GM23248 (cell line): ENCODE data around the gene CHEK1. TPM values are rescaled to one million over a fixed set of nuclear protein-coding genes. Genes with fewer than 3 reads are reported as not detected.
A peak's percentile ranks its signal among the peaks of the same experiment; 100 is the strongest.

Experiments
- DNase-seq: peaks from one replicate; pipeline ENCODE4 v3.0.0-alpha.2; 2015
- H2AFZ ChIP-seq: fragments of 200-600 bp; sonication (generic); 2 replicates; pipeline ENCODE4 v1.6.1; 2016; ENCODE audit warnings: antibody characterized with exemption
- H3F3A ChIP-seq: fragments of 200-600 bp; sonication (generic); 2 replicates; pipeline ENCODE4 v1.6.1; 2016; ENCODE audit warnings: mild to moderate bottlenecking, antibody characterized with exemption, mixed run types; ENCODE audit not compliant: insufficient read depth
- H3K27ac ChIP-seq: fragments of 200-600 bp; sonication (generic); 2 replicates; pipeline ENCODE4 v1.5.1; 2016; ENCODE audit warnings: mild to moderate bottlenecking
- H3K27me3 ChIP-seq: fragments of 200-600 bp; sonication (generic); replicated peaks from 2 replicates; pipeline ENCODE4 v1.6.1; 2016; ENCODE audit warnings: mild to moderate bottlenecking; ENCODE audit not compliant: insufficient read depth
- H3K36me3 ChIP-seq: fragments of 200-600 bp; sonication (generic); 2 replicates; pipeline ENCODE4 v1.6.1; 2016; ENCODE audit warnings: low read depth, mild to moderate bottlenecking
- H3K4me1 ChIP-seq: fragments of 200-600 bp; sonication (generic); 2 replicates; pipeline ENCODE4 v1.6.1; 2016; ENCODE audit warnings: mild to moderate bottlenecking; ENCODE audit not compliant: insufficient read depth
- H3K4me2 ChIP-seq: fragments of 200-600 bp; sonication (generic); one replicate; pipeline ENCODE4 v1.6.1; 2016; ENCODE audit warnings: mild to moderate bottlenecking; ENCODE audit not compliant: unreplicated experiment
- H3K4me3 ChIP-seq: fragments of 200-600 bp; sonication (generic); 2 replicates; pipeline ENCODE4 v1.5.1; 2016; ENCODE audit warnings: mild to moderate bottlenecking
- H3K79me2 ChIP-seq: fragments of 200-600 bp; sonication (generic); 2 replicates; pipeline ENCODE4 v1.6.1; 2016; ENCODE audit warnings: mild to moderate bottlenecking; ENCODE audit not compliant: insufficient read depth
- H3K9ac ChIP-seq: fragments of 200-600 bp; sonication (generic); 2 replicates; pipeline ENCODE4 v1.6.1; 2016; ENCODE audit warnings: mild to moderate bottlenecking
- H3K9me2 ChIP-seq: fragments of 200-600 bp; sonication (generic); 2 replicates; pipeline ENCODE4 v1.6.1; 2016; ENCODE audit warnings: mixed run types, mild to moderate bottlenecking, moderate library complexity; ENCODE audit not compliant: insufficient read depth
- H3K9me3 ChIP-seq: fragments of 200-600 bp; sonication (generic); one replicate; pipeline ENCODE4 v1.6.1; 2017; ENCODE audit warnings: low read depth
- H4K20me1 ChIP-seq: fragments of 200-600 bp; sonication (generic); 2 replicates; pipeline ENCODE4 v1.6.0; 2016; ENCODE audit not compliant: insufficient read depth
- EZH2 ChIP-seq: fragments of 200-600 bp; sonication (generic); IDR thresholded peaks from 2 replicates; pipeline ENCODE4 v1.6.1; 2018; ENCODE audit warnings: antibody characterized with exemption, mild to moderate bottlenecking; ENCODE audit not compliant: insufficient read depth, poor library complexity, severe bottlenecking
- EZH2phosphoT487 ChIP-seq: fragments of 200-600 bp; sonication (generic); IDR thresholded peaks from 2 replicates; pipeline ENCODE4 v1.6.1; 2018; ENCODE audit warnings: antibody characterized with exemption, moderate library complexity, mild to moderate bottlenecking, low read depth; ENCODE audit not compliant: insufficient read depth
- WGBS, 2 experiments: methylation state at CpG; one replicate each; pipeline ENCODE4 v1.1.6; 2015 to 2017; ENCODE audit warnings: low lambda C conversion rate in 2 of 2, low coverage in 1 of 2; ENCODE audit errors: missing lambda C conversion rate in 2 of 2; 5-methylcytosine and 5-hydroxymethylcytosine counted together
- in situ Hi-C: fragments of 300-500 bp; cut with MboI; formaldehyde crosslinking; loops from 2 replicates; pipeline ENCODE4 v1.15.0; 2020
- polyA plus RNA-seq: library from polyadenylated mRNA; unstranded; fragments of >200 nt; fragmentation: Nextera tagmentation; extraction: Ambion mirVana; gene quantifications from 2 replicates; pipeline ENCODE4 v1.2.1, GENCODE V29; 2016
- total RNA-seq: library from RNA; depleted of rRNA; stranded (reverse); fragments of >200 nt; shearing (Covaris generic); gene quantifications from 2 replicates; pipeline ENCODE4 v1.2.3, GENCODE V29; 2014

Gene CHEK1
- total and polyA plus RNA-seq, 2 experiments from 2014 or later: 15.1 to 16.8 TPM

- no peaks in the 10 kb centered on the region for H3K9me3 ChIP-seq
- H3K27me3 ChIP-seq: no peaks in the 10 kb centered on the region
- TF ChIP-seq EZH2: no peak
- TF ChIP-seq EZH2phosphoT487: no peak
- peak; percentile 39 for DNase-seq
- in situ Hi-C loops: no loop called here
- H3F3A ChIP-seq: no peaks in the 10 kb centered on the region
- H3K9me2 ChIP-seq: no peaks in the 10 kb centered on the region
- H3K27ac ChIP-seq: no peak overlapping the region
- H3K4me1 ChIP-seq: no peaks in the 10 kb centered on the region
- WGBS, 2 experiments: 98 to 99% methylated on average over 4 of the region's 4 CpGs
- H3K36me3 ChIP-seq: no peaks in the 10 kb centered on the region
- no peaks in the 10 kb centered on the region for H4K20me1 ChIP-seq
- no peak overlapping the region for H3K4me2 ChIP-seq
- H3K9ac ChIP-seq: no peak overlapping the region
- no peaks in the 10 kb centered on the region for H3K79me2 ChIP-seq
- H2AFZ ChIP-seq: no peak overlapping the region
- no peak overlapping the region for H3K4me3 ChIP-seq
Measured at GRCh38 chr11:125679397-125679796, 54.4 kb downstream of the CHEK1 start.

GRCh38 chr11:125679837-125680236 lies 54.9 kb downstream of the CHEK1 start:
- H3K9me3 ChIP-seq: no peaks in the 10 kb centered on the region
- 65 to 72% methylated on average over 2 of the region's 2 CpGs for WGBS, 2 experiments
- H3F3A ChIP-seq: no peaks in the 10 kb centered on the region
- H3K27ac ChIP-seq: no peak overlapping the region
- in situ Hi-C loops: no loop called here
- no peaks in the 10 kb centered on the region for H3K9me2 ChIP-seq
- TF ChIP-seq EZH2 (no peak), EZH2phosphoT487 (no peak)
- H3K27me3 ChIP-seq: no peaks in the 10 kb centered on the region
- no peak overlapping the region for H3K4me2 ChIP-seq
- no peak overlapping the region for H3K4me3 ChIP-seq
- H2AFZ ChIP-seq: no peak overlapping the region
- no peaks in the 10 kb centered on the region for H4K20me1 ChIP-seq
- no peaks in the 10 kb centered on the region for H3K4me1 ChIP-seq
- H3K79me2 ChIP-seq: no peaks in the 10 kb centered on the region
- DNase-seq: no peak
- H3K9ac ChIP-seq: no peak overlapping the region
- H3K36me3 ChIP-seq: no peaks in the 10 kb centered on the region

- Histone ChIP-seq H3K9me3 (no peaks in the 10 kb centered on the region), H3K27me3 (no peaks in the 10 kb centered on the region), H2AFZ (no peak within 1 kb of the TSS), H3F3A (no peaks in the 10 kb centered on the region), H3K27ac (no peak within 1 kb of the TSS), H3K36me3 (no peaks in the 10 kb centered on the region), H3K4me1 (no peaks in the 10 kb centered on the region), H3K4me2 (no peak within 1 kb of the TSS), H3K79me2 (no peaks in the 10 kb centered on the region), H3K9ac (no peak within 1 kb of the TSS), H4K20me1 (no peaks in the 10 kb centered on the region), H3K4me3 (no peak within 1 kb of the TSS), H3K9me2 (no peaks in the 10 kb centered on the region)
- in situ Hi-C loops: no loop called here
- no peak for DNase-seq
- WGBS, 2 experiments: 75 to 82% methylated on average over 1 of the region's 1 CpG
- TF ChIP-seq EZH2 (no peak), EZH2phosphoT487 (no peak)
Measured at GRCh38 chr11:125680747-125681146, 55.8 kb downstream of the CHEK1 start, which contains the start of gene ACRV1. Gene ACRV1 (minus strand): TSS chr11:125680847. CDS start chr11:125680780, 67 bp downstream.

GRCh38 chr11:125685228-125685627 lies 60.3 kb downstream of the CHEK1 start:
- H3K9me3 ChIP-seq: no peaks in the 10 kb centered on the region

GRCh38 chr11:125688066-125688465 lies 63.1 kb downstream of the CHEK1 start:
- Histone ChIP-seq H3K9ac (no peak overlapping the region), H4K20me1 (no peaks in the 10 kb centered on the region), H3K36me3 (no peaks in the 10 kb centered on the region), H3K4me1 (no peaks in the 10 kb centered on the region), H3K27ac (no peak overlapping the region), H2AFZ (no peak overlapping the region), H3K4me2 (no peak overlapping the region), H3K9me2 (no peaks in the 10 kb centered on the region), H3F3A (no peaks in the 10 kb centered on the region), H3K4me3 (no peak overlapping the region), H3K9me3 (no peaks in the 10 kb centered on the region), H3K27me3 (no peaks in the 10 kb centered on the region), H3K79me2 (no peaks in the 10 kb centered on the region)
- WGBS, 2 experiments: 93 to 94% methylated on average over 11 of the region's 11 CpGs
- no peak for DNase-seq
- in situ Hi-C loops: no loop called here
- TF ChIP-seq EZH2phosphoT487: no peak
- no peak for TF ChIP-seq EZH2

More at GRCh38 chr11:125685228-125685627, 60.3 kb downstream of the CHEK1 start:
- no peak overlapping the region for H3K9ac ChIP-seq
- no peaks in the 10 kb centered on the region for H4K20me1 ChIP-seq
- H3K79me2 ChIP-seq: no peaks in the 10 kb centered on the region
- no peak overlapping the region for H3K4me3 ChIP-seq
- H2AFZ ChIP-seq: no peak overlapping the region
- H3K27me3 ChIP-seq: no peaks in the 10 kb centered on the region
- H3K36me3 ChIP-seq: no peaks in the 10 kb centered on the region
- no peaks in the 10 kb centered on the region for H3K9me2 ChIP-seq
- no peak for DNase-seq
- no peak overlapping the region for H3K4me2 ChIP-seq
- H3K27ac ChIP-seq: no peak overlapping the region
- in situ Hi-C loops: no loop called here
- WGBS, 2 experiments: 54 to 55% methylated on average over 9 of the region's 9 CpGs
- H3K4me1 ChIP-seq: no peaks in the 10 kb centered on the region
- TF ChIP-seq EZH2phosphoT487 (no peak), EZH2 (no peak)
- no peaks in the 10 kb centered on the region for H3F3A ChIP-seq
